Activated CD8-positive, alpha-beta memory T cell treated with anti-CD3 and anti-CD28 coated beads, Interleukin-2, amount 50 U/mL, for 4 hours (primary cell): ENCODE results near the gene CRTC2.

ENCODE experiments used
- DNase-seq: peaks from one replicate; pipeline ENCODE4 v3.0.0-alpha.2; 2020

The CRTC2 gene

DNA sequence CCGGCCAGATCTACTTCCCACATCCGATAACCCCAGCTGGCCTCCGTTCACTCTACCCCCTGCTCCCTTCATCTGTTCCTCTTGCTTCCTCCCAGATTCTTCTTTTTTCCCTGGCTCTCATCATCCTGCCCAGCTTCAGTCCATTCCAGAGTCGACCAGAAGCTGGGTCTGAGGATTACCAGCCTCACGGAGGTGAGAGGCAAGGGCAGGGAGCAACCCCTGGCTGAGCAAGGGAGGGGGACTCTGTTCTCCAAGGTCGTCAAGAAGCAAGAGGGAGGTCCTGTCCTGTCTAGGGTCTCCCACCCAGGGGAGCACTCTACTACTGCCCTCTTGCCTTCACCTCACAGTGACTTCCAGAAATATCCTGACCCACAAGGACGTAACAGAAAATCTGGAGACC, 15.1 kb upstream of the CRTC2 start:
- no peak for DNase-seq

- DNase-seq: no peak
Observed at GRCh38 chr1:153973071-153973470, 14.7 kb upstream of the CRTC2 start.

DNA sequence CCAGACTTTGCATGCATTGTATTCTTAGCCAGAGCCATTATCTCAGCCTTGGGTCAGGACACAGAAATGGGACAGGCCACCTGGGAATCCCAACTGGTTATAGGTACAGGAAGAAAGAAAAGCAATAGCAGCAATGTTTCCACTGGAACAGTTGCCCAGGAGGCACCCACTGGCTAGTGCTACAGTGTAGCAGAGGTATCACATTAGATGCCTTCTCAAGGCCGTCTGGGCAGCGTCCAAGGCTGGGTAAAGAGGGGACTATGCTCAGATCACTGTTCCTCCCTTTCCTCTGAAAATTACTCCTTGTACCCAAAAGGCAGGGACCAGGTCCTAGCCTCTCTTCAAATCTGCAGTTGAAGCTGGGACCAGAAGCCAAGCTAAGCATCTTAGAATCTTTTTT, 11.9 kb upstream of the CRTC2 start:
- DNase-seq: no peak

DNA sequence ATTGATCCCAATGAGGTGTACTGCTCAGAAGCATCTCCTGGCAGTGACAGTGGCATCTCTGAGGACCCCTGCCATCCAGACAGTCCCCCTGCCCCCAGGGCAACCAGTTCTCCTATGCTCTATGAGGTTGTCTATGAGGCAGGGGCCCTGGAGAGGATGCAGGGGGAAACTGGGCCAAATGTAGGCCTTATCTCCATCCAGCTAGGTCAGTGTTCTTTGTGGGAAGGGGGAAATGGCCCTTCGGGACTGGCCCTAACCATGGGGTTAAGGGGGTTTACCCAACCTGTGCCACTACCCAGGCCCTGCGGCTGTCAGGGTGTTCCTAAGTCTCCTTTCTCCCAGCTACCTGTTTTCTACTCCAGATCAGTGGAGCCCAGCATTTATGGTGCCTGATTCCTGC, 10.6 kb upstream of the CRTC2 start:
- DNase-seq: no peak

DNA sequence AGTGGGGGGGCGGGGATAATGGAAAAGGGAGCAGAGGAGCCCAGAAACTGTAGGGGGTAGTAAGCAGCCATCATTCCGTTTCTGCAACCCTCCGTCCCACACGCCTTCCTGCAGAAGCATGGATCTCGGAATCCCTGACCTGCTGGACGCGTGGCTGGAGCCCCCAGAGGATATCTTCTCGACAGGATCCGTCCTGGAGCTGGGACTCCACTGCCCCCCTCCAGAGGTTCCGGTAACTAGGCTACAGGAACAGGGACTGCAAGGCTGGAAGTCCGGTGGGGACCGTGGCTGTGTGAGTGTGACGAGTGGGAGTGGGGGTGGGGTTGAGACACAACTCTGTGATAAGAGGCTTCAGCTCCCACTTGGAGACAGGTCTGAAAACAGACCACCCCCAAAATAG, 10.0 kb upstream of the CRTC2 start:
- no peak for DNase-seq

DNA sequence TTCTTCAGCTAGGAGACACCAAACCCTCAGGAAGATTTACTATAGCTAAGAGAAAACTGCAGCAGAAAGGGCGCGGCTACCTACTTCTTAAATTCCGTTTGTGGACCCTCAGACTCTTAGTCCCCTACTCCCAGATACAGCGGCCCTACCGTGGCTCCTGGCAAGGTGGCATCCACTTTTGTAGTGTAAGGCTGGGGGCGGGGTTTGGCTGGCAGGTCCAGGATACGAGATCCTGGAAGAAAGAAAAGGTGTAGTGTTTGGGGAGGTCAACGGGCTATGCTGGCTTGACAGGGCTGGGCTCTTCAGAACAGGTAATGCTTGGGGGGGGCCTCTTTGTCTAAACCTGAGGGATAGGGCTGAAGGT, 9.6 kb upstream of the CRTC2 start:
- no peak for DNase-seq

DNA sequence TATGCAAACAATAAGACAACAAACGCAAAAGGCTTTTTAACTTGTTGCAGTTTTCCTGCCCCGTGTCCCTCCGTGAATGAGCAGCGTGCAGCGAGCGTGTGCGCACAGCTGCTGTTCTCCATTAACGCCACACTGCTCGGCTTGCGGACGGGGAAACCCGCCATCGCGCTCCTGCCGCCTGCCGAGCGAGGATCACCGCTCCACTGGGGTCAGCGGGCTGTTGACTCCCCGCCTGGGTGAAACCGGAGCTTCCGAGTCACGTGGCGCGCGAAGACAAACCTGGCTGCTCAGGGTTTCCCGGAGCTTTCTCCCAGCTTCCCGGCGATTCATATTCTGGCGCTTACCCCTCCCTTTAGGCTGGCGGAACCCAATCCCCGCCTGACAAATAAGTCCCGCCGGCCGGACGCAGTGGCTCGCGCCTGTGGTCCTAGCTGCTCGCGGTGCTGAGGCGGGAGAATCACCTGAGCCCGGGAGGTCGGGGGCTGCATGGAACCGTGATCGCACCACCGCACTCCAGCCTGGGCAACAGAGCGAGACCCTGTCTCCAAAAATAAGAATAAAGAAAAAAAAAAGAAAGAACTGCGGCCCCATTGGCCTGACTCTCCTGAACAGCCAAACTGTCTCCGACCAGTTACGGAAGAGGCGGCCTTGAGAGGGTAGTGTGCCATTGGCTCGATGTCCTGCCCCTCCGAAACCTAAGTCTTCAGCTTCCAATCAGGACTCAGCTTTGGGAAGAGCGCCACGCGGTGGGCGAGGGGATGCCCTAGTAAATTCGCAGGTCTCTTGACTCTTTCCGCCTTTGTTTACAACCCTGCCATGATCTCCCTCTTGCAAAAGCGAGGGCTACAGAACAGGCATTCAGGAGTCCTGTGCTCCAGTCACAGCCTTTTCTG, 8.9 kb upstream of the CRTC2 start, which contains the start of gene CREB3L4:
TSS of gene CREB3L4 (plus strand) at position 796 of the 893 bp plus-strand sequence. CDS start 624 bp downstream, outside the sequence.
- DNase-seq: peak; percentile 81

GRCh38 chr1:153963850-153964331, 5.5 kb upstream of the CRTC2 start:
- no peak for DNase-seq

GRCh38 chr1:153963030-153963849, 4.8 kb upstream of the CRTC2 start, which contains the start of gene SLC39A1:
Gene SLC39A1 (minus strand): TSS chr1:153963537. CDS start chr1:153962715, 822 bp downstream.
- DNase-seq: peak; percentile 94

DNA sequence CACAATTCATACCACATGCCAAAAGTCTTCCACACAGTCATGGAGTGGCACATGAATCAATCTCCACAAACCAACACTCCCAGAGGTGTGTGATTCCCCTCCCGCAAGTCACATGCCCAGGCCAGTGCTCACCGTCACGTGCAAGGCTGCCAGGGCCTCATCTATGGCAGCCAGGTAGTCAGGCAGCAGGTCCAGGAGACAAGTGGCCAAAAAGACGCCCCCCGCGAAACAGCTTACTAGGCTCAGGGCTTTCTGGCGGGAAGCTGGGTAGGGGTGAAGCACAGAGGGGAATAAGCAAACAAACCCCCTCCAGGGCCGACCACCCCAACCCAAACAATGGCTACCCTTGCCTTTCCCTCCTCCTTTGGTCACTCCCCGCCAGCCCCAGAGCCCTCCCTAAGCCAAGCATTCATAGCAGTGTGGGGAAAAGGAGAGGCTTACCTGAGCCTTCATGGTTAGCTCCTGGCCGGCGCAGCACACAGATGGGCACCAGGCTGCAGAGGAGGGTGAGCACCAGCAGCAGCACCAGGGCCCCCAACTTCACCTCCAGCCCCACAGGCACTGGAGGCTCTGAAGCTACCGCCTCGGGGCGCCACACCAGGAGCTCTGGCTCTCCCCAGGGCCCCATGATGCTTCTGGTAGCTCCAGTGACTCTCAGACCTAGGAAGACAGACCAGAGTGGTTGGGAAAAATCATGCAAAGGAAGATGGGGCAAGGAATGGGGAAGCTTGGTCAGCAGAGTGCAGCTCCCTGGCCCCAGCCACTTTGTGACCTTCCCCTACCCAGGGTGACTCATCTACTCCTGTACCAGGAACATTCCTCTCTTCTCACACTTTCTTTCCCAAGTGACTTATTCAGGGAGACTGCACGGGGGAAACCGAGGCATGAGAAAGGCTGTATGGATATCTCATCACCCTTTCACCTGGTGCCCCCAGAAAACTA, 3.9 kb upstream of the CRTC2 start:
- no peak for DNase-seq

GRCh38 chr1:153961421-153961820, 3.0 kb upstream of the CRTC2 start:
- no peak for DNase-seq

GRCh38 chr1:153960206-153960605, 1.8 kb upstream of the CRTC2 start:
- no peak for DNase-seq

DNA sequence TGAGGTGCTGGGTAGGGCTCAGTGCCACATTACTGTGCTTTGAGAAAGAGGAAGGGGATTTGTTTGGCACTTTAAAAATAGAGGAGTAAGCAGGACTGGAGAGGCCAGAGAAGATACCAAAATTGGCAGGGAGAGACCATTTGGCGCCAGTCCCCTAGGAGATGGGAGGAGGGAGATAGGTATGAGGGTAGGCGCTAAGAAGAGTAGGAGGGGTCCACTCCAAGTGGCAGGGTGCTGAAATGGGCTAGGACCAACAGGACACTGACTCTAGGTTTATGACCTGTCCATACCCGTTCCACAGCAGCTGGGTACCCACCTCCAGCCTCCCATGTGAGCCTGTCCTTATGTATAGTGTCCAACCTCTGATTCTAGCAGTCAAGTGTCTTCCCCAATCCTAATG, 1.0 kb upstream of the CRTC2 start:
- DNase-seq: no peak

DNA sequence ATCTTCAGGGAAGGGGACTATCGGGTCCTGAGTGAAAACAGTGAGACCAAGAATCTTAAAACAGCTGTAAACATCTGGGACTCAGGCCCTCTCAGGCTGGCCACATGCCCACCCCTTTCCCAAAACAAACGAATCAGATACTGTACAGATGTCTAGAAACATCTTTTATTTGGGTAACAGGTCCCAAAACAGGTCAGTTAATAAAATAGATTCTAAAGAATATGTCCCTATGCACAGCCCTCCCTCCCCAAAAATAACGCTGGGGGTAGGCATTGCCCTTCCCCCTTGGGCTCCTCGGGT, 499 bp upstream of the CRTC2 start:
- no peak for DNase-seq

GRCh38 chr1:153957744-153958110, 685 bp downstream of the CRTC2 start:
- peak; percentile 34 for DNase-seq

- no peak for DNase-seq
Observed at GRCh38 chr1:153956997-153957715, 1.3 kb downstream of the CRTC2 start.

DNA sequence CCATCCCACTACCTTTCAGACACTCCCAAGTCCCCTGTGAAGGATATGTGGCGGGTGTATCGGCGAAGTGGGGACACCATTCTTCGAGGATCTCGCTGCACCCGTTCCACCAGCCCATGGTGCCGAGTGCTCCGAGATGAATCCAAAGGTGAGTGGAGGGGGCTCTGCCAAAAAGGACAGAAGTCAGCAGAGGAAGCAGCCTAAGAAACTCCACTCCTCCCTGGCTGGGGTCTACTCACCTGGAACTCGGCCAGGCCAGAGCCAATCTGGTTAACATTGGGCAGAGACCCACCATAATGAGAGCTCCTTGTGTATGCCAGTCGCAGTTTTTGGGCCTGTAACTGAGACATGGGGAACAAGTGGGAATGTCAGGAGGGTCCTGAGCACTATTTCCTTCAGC, 3.6 kb downstream of the CRTC2 start:
- no peak for DNase-seq

- no peak for DNase-seq
Observed at GRCh38 chr1:153953859-153954365, 4.5 kb downstream of the CRTC2 start.

GRCh38 chr1:153951801-153952200, 6.6 kb downstream of the CRTC2 start:
- DNase-seq: no peak

DNA sequence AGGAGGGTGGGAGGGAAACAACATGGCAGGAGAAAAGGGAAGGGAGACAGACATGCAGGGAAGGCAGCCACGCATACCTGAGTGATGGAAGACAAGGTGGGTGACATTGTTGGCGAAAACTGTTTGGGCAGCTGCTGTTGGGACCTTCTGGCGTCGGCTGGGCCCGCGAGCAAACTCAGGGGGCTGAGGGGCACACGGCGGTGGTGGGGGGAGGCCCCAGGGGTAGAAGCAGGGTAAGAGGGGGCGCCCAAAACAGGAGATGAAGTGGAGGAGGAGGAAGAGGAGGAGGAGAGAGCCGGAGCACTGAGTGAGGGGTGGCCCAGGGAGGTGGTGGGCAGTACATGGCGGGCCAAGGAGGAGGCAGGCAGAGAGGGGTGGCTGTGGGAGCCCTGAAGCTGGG, 7.2 kb downstream of the CRTC2 start:
- no peak for DNase-seq

GRCh38 chr1:153946622-153947241, 11.7 kb downstream of the CRTC2 start, which contains the start of gene DENND4B:
Gene DENND4B (minus strand): TSS chr1:153946718. CDS start chr1:153944374, 2,344 bp downstream.
- DNase-seq: peak; percentile 77
